B cell (primary cell): ENCODE data around the gene GCSH. TPM values are rescaled to one million over a fixed set of nuclear protein-coding genes. Genes with fewer than 3 reads are reported as not detected.

Experiments used
- ATAC-seq: fragments of 200-7000 bp; cut with Tn5 transposase; one replicate; pipeline ENCODE4 v1.10.0; 2021; ENCODE audit warnings: low read depth, mild to moderate bottlenecking, moderate number of reproducible peaks, moderate library complexity
- CTCF ChIA-PET: fragments of 350-600 bp; sonication (Branson Sonifier 250); formaldehyde crosslinking; loops from one replicate; lab custom pipeline; 2021; ENCODE audit warnings: antibody characterized with exemption, inconsistent platforms; lab: Charles Lee
- POLR2A ChIA-PET: fragments of 350-600 bp; sonication (Branson Sonifier 250); formaldehyde crosslinking; loops from one replicate; lab custom pipeline; 2021; ENCODE audit warnings: antibody characterized with exemption; lab: Charles Lee
- DNase-seq: peaks from one replicate; pipeline ENCODE4 v3.0.0; 2013
- H2AFZ ChIP-seq: 2 replicates; pipeline ENCODE4 v1.6.1; 2012; ENCODE audit warnings: mild to moderate bottlenecking, low read depth, low read length; ENCODE audit not compliant: insufficient read depth, poor library complexity, severe bottlenecking
- H3K27ac ChIP-seq, 2 donors: 1 replicate in 1 of 2; 2 replicates in 1 of 2; pipeline ENCODE4 v1.5.1; 2012 to 2013; ENCODE audit warnings: low read length in 2 of 2, mild to moderate bottlenecking in 2 of 2, moderate library complexity in 1 of 2
- H3K27me3 ChIP-seq, 4 experiments: fragments of 200-600 bp in 1 of 4; sonication (generic) in 1 of 4; replicated peaks in 1 of 4; 1 replicate in 2 of 4; 2 replicates in 2 of 4; pipeline versions ENCODE4 v1.6.1 to v1.7.0; 2013 to 2016; ENCODE audit warnings: low read length in 3 of 4, mild to moderate bottlenecking in 2 of 4, mixed read lengths in 1 of 4, moderate library complexity in 1 of 4; ENCODE audit not compliant: insufficient read depth in 4 of 4, control insufficient read depth in 3 of 4; ENCODE audit errors: control extremely low read depth in 1 of 4
- H3K36me3 ChIP-seq, 2 experiments: replicated peaks in 1 of 2; 1 replicate in 1 of 2; 2 replicates in 1 of 2; pipeline versions ENCODE4 v1.6.1 to v1.7.1; 2013; ENCODE audit warnings: low read length in 1 of 2; ENCODE audit not compliant: insufficient read depth in 2 of 2, control insufficient read depth in 1 of 2; ENCODE audit errors: control extremely low read depth in 1 of 2, extremely low read depth in 1 of 2
- H3K4me1 ChIP-seq, 2 donors: fragments of 200-600 bp in 1 of 2; sonication (generic) in 1 of 2; 1 replicate in 1 of 2; 2 replicates in 1 of 2; pipeline versions ENCODE4 v1.5.1 to v1.6.1; 2013 to 2017; ENCODE audit warnings: low read length in 2 of 2; ENCODE audit not compliant: control insufficient read depth in 2 of 2, insufficient read depth in 2 of 2
- H3K4me2 ChIP-seq: replicated peaks from 2 replicates; pipeline ENCODE3; 2012; ENCODE audit warnings: mild to moderate bottlenecking, low read depth, low read length; ENCODE audit not compliant: poor library complexity, severe bottlenecking
- H3K4me3 ChIP-seq, 5 experiments: fragments of 200-600 bp in 1 of 5; sonication (generic) in 1 of 5; 1 replicate in 3 of 5; 2 replicates in 2 of 5; pipeline versions ENCODE4 v1.5.1 to v1.7.0; 2011 to 2016; ENCODE audit warnings: low read length in 4 of 5, mild to moderate bottlenecking in 4 of 5, low read depth in 2 of 5, control low read depth in 1 of 5, moderate library complexity in 1 of 5; ENCODE audit not compliant: insufficient read depth in 1 of 5; ENCODE audit errors: control extremely low read depth in 1 of 5, extremely low read depth in 1 of 5
- H3K79me2 ChIP-seq: fragments of 200-600 bp; sonication (generic); one replicate; pipeline ENCODE4 v1.6.0; 2016; ENCODE audit warnings: low read length; ENCODE audit not compliant: control insufficient read depth, insufficient read depth
- H3K9ac ChIP-seq: fragments of 200-600 bp; sonication (generic); 2 replicates; pipeline ENCODE4 v1.6.1; 2017; ENCODE audit warnings: mild to moderate bottlenecking, low read length, moderate library complexity
- H3K9me3 ChIP-seq, 3 donors: one replicate each; pipeline versions ENCODE4 v1.6.1 to v1.7.1; 2013; ENCODE audit warnings: low read length in 2 of 3; ENCODE audit not compliant: control insufficient read depth in 2 of 3, insufficient read depth in 1 of 3; ENCODE audit errors: control extremely low read depth in 1 of 3
- H4K20me1 ChIP-seq: 2 replicates; pipeline ENCODE4 v1.6.0; 2012; ENCODE audit warnings: mild to moderate bottlenecking, low read length; ENCODE audit not compliant: insufficient read depth, control insufficient read depth, poor library complexity, severe bottlenecking
- H3K27ac Mint-ChIP-seq: one replicate; pipeline ENCODE4 v1.8.0; 2021; ENCODE audit warnings: mixed read lengths
- H3K27me3 Mint-ChIP-seq: one replicate; pipeline ENCODE4 v1.8.0; 2021; ENCODE audit warnings: mixed read lengths
- H3K4me1 Mint-ChIP-seq: one replicate; pipeline ENCODE4 v1.8.0; 2021; ENCODE audit warnings: mixed read lengths
- H3K4me3 Mint-ChIP-seq: one replicate; pipeline ENCODE4 v1.8.0; 2021; ENCODE audit warnings: mixed read lengths
- H3K9me3 Mint-ChIP-seq: one replicate; pipeline ENCODE4 v1.8.0; 2022; ENCODE audit warnings: mixed read lengths; ENCODE audit not compliant: insufficient read depth
- CTCF ChIP-seq: fragments of 200-600 bp; IDR thresholded peaks from one replicate; pipeline ENCODE4 v1.8.0; 2022; ENCODE audit warnings: antibody characterized with exemption, mild to moderate bottlenecking
- EZH2 ChIP-seq: IDR thresholded peaks from 2 replicates; pipeline ENCODE4 v1.6.1; 2012; ENCODE audit warnings: borderline replicate concordance, low read depth, mild to moderate bottlenecking, moderate library complexity, low read length; ENCODE audit not compliant: insufficient read depth, poor library complexity, severe bottlenecking
- WGBS: methylation state at CpG from one replicate; pipeline ENCODE4 v1.1.5; 2013; ENCODE audit warnings: missing lambda C conversion rate; ENCODE audit not compliant: insufficient coverage; 5-methylcytosine and 5-hydroxymethylcytosine counted together
- intact Hi-C: fragments of 100-400 bp; cut with micrococcal nuclease; formaldehyde crosslinking; loops from one replicate; pipeline ENCODE4 v1.10.0; 2022
- polyA plus RNA-seq: library from polyadenylated mRNA; depleted of rRNA; stranded (reverse); fragments of >200 nt; gene quantifications from 2 replicates; pipeline ENCODE4 v1.2.3, GENCODE V29; 2012
- total RNA-seq, 2 donors: library from RNA; stranded (reverse); fragments of 120-200 nt in 1 of 2; gene quantifications; 1 replicate in 1 of 2; 2 replicates in 1 of 2; pipeline versions ENCODE4 v1.2.3 to v1.2.4, GENCODE V29; 2013 to 2022

GCSH gene
- total and polyA plus RNA-seq, 2 donors (not counting 1 experiment from before 2014, with no cell fraction given) = 1.9 to 4.5 TPM

- H3K27me3 Mint-ChIP-seq = no peaks in the 10 kb centered on the region
- H3K9me3 Mint-ChIP-seq = no peaks in the 10 kb centered on the region
- POLR2A ChIA-PET = no interaction called here
- Histone ChIP-seq H3K79me2 (no peaks in the 10 kb centered on the region), H3K27ac (no peak overlapping the region), H3K4me1 (peaks cover 4 to 12% of the 10 kb centered on the region in 2 donors), H3K4me3 (no peak overlapping the region), H2AFZ (no peak overlapping the region), H3K9me3 (peaks cover 0 to 1% (median 0%) of the 10 kb centered on the region in 3 donors), H3K4me2 (no peak overlapping the region), H4K20me1 (no peaks in the 10 kb centered on the region), H3K9ac (no peak overlapping the region), H3K27me3 (no peaks in the 10 kb centered on the region), H3K36me3 (no peaks in the 10 kb centered on the region)
- CTCF ChIA-PET = interaction anchor here (3.8 to 7.9 kb wide), 2 partner anchors 36 to 39 kb away, joined by 15 to 57 read pairs; partner anchors contain the start of gene ATMIN
- TF ChIP-seq CTCF (no peak), EZH2 (no peak)
- intact Hi-C loops = loop anchor here (1.0 kb wide), 1 partner anchor 23 kb away; no protein-coding TSS in a partner anchor
- H3K4me3 Mint-ChIP-seq = no peak overlapping the region
- ATAC-seq (no peak), DNase-seq (no peak)
- 71% methylated on average over 5 of the region's 5 CpGs for WGBS
- peaks cover 4% of the 10 kb centered on the region for H3K4me1 Mint-ChIP-seq
- H3K27ac Mint-ChIP-seq = no peak overlapping the region
Measured at GRCh38 chr16:81073560-81074330, 22.4 kb downstream of the GCSH start.

GRCh38 chr16:81071805-81072204 lies 24.4 kb downstream of the GCSH start:
- Histone ChIP-seq H3K4me3 (no peak overlapping the region), H3K36me3 (no peaks in the 10 kb centered on the region), H4K20me1 (no peaks in the 10 kb centered on the region), H3K9me3 (peaks cover 0 to 1% (median 0%) of the 10 kb centered on the region in 3 donors), H3K27ac (no peak overlapping the region), H3K9ac (no peak overlapping the region), H3K4me2 (no peak overlapping the region), H2AFZ (no peak overlapping the region), H3K79me2 (no peaks in the 10 kb centered on the region), H3K27me3 (no peaks in the 10 kb centered on the region), H3K4me1 (peaks cover 4 to 6% of the 10 kb centered on the region in 2 donors)
- Mint-ChIP-seq H3K9me3 (no peaks in the 10 kb centered on the region), H3K4me1 (no peaks in the 10 kb centered on the region), H3K4me3 (no peak overlapping the region), H3K27me3 (peaks cover 3% of the 10 kb centered on the region), H3K27ac (no peak overlapping the region)
- DNase-seq (no peak), ATAC-seq (no peak)
- ChIA-PET CTCF (interaction anchor here (7.9 kb wide), 1 partner anchor 37 kb away, joined by 57 read pairs; the partner anchor contains the start of gene ATMIN), POLR2A (no interaction called here)
- 88% methylated on average over 3 of the region's 4 CpGs for WGBS
- intact Hi-C loops = no loop called here
- TF ChIP-seq EZH2 (no peak), CTCF (no peak)
